Measurements from ENCODE around the gene REN. TPM values are rescaled to one million over a fixed set of nuclear protein-coding genes. Genes with fewer than 3 reads are reported as not detected.

REN gene
- total and polyA plus RNA-seq, 2 of the 13 experiments (the other 11 are each of a cell fraction or from before 2014, with no cell fraction given): not detected

DNA sequence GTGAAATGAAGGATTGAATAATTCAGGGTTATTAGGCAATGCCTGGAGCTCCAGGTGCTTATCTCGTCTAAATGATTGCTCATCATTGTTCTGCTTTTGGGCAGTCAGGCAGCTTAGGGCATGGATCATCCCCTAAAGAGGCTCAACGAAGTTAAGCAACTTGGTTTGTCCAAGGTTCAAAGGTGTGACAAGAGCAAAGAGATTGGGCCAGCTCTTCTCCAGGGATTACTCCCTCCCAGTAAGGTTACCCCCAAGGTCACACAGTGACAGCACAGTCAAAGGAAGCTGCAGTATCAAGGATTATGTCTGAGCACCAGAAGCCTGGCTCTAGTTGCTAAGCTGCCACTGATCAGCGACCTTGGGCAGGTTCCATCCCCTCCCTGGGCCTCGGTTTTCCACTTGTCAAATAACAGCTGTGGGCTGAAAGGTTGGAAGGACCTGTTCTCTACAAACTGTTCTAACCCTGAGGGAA is 21.1 kb downstream of the REN start (continued):
- TF ChIP-seq, protein P1, sequence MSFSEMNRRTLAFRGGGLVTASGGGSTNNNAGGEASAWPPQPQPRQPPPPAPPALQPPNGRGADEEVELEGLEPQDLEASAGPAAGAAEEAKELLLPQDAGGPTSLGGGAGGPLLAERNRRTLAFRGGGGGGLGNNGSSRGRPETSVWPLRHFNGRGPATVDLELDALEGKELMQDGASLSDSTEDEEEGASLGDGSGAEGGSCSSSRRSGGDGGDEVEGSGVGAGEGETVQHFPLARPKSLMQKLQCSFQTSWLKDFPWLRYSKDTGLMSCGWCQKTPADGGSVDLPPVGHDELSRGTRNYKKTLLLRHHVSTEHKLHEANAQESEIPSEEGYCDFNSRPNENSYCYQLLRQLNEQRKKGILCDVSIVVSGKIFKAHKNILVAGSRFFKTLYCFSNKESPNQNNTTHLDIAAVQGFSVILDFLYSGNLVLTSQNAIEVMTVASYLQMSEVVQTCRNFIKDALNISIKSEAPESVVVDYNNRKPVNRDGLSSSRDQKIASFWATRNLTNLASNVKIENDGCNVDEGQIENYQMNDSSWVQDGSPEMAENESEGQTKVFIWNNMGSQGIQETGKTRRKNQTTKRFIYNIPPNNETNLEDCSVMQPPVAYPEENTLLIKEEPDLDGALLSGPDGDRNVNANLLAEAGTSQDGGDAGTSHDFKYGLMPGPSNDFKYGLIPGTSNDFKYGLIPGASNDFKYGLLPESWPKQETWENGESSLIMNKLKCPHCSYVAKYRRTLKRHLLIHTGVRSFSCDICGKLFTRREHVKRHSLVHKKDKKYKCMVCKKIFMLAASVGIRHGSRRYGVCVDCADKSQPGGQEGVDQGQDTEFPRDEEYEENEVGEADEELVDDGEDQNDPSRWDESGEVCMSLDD (CRISPR knock-in tag; IDR thresholded peaks at IDR 0.05; ENCODE audit: borderline replicate concordance): no peak
- TF ChIP-seq AKAP8 (CRISPR knock-in tag; IDR thresholded peaks at IDR 0.05): no peak
- TF ChIP-seq, protein P2, sequence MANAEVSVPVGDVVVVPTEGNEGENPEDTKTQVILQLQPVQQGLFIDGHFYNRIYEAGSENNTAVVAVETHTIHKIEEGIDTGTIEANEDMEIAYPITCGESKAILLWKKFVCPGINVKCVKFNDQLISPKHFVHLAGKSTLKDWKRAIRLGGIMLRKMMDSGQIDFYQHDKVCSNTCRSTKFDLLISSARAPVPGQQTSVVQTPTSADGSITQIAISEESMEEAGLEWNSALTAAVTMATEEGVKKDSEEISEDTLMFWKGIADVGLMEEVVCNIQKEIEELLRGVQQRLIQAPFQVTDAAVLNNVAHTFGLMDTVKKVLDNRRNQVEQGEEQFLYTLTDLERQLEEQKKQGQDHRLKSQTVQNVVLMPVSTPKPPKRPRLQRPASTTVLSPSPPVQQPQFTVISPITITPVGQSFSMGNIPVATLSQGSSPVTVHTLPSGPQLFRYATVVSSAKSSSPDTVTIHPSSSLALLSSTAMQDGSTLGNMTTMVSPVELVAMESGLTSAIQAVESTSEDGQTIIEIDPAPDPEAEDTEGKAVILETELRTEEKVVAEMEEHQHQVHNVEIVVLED (CRISPR knock-in tag; IDR thresholded peaks at IDR 0.05; ENCODE audit: borderline replicate concordance): peak; percentile 52; the same call in 1 of the 2 replicates
- no peak for TF ChIP-seq SSRP1 (CRISPR knock-in tag; IDR thresholded peaks at IDR 0.05)
- TF ChIP-seq, protein P3, sequence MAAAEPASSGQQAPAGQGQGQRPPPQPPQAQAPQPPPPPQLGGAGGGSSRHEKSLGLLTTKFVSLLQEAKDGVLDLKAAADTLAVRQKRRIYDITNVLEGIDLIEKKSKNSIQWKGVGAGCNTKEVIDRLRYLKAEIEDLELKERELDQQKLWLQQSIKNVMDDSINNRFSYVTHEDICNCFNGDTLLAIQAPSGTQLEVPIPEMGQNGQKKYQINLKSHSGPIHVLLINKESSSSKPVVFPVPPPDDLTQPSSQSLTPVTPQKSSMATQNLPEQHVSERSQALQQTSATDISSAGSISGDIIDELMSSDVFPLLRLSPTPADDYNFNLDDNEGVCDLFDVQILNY (CRISPR knock-in tag; conservative IDR thresholded peaks at IDR 0.05): no peak
- TF ChIP-seq ZNF432 (CRISPR knock-in tag; IDR thresholded peaks at IDR 0.05; ENCODE audit: borderline replicate concordance): no peak
- TF ChIP-seq ZBTB21 (CRISPR knock-in tag; IDR thresholded peaks at IDR 0.05): no peak
- no peak for TF ChIP-seq MAF1 (CRISPR knock-in tag; IDR thresholded peaks at IDR 0.05; ENCODE audit: borderline replicate concordance)
- no peak for TF ChIP-seq FOXM1 (CRISPR knock-in tag; IDR thresholded peaks at IDR 0.05)
- TF ChIP-seq, protein P4, sequence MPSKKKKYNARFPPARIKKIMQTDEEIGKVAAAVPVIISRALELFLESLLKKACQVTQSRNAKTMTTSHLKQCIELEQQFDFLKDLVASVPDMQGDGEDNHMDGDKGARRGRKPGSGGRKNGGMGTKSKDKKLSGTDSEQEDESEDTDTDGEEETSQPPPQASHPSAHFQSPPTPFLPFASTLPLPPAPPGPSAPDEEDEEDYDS (CRISPR knock-in tag; IDR thresholded peaks at IDR 0.05): peak; percentile 64
- TF ChIP-seq, protein P5, sequence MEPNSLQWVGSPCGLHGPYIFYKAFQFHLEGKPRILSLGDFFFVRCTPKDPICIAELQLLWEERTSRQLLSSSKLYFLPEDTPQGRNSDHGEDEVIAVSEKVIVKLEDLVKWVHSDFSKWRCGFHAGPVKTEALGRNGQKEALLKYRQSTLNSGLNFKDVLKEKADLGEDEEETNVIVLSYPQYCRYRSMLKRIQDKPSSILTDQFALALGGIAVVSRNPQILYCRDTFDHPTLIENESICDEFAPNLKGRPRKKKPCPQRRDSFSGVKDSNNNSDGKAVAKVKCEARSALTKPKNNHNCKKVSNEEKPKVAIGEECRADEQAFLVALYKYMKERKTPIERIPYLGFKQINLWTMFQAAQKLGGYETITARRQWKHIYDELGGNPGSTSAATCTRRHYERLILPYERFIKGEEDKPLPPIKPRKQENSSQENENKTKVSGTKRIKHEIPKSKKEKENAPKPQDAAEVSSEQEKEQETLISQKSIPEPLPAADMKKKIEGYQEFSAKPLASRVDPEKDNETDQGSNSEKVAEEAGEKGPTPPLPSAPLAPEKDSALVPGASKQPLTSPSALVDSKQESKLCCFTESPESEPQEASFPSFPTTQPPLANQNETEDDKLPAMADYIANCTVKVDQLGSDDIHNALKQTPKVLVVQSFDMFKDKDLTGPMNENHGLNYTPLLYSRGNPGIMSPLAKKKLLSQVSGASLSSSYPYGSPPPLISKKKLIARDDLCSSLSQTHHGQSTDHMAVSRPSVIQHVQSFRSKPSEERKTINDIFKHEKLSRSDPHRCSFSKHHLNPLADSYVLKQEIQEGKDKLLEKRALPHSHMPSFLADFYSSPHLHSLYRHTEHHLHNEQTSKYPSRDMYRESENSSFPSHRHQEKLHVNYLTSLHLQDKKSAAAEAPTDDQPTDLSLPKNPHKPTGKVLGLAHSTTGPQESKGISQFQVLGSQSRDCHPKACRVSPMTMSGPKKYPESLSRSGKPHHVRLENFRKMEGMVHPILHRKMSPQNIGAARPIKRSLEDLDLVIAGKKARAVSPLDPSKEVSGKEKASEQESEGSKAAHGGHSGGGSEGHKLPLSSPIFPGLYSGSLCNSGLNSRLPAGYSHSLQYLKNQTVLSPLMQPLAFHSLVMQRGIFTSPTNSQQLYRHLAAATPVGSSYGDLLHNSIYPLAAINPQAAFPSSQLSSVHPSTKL (CRISPR knock-in tag; IDR thresholded peaks at IDR 0.05): peak; percentile 90
- TF ChIP-seq, protein P6, sequence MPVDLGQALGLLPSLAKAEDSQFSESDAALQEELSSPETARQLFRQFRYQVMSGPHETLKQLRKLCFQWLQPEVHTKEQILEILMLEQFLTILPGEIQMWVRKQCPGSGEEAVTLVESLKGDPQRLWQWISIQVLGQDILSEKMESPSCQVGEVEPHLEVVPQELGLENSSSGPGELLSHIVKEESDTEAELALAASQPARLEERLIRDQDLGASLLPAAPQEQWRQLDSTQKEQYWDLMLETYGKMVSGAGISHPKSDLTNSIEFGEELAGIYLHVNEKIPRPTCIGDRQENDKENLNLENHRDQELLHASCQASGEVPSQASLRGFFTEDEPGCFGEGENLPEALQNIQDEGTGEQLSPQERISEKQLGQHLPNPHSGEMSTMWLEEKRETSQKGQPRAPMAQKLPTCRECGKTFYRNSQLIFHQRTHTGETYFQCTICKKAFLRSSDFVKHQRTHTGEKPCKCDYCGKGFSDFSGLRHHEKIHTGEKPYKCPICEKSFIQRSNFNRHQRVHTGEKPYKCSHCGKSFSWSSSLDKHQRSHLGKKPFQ (CRISPR knock-in tag; IDR thresholded peaks at IDR 0.05; ENCODE audit: insufficient replicate concordance): no peak
- no peak for TF ChIP-seq ZNF441 (CRISPR knock-in tag; IDR thresholded peaks at IDR 0.05; ENCODE audit: borderline replicate concordance)
- TF ChIP-seq ZNF629 (CRISPR knock-in tag; conservative IDR thresholded peaks at IDR 0.05): no peak

Measured in HepG2 (cell line).